ENCODE data around the gene PAEP.
"Not testable (repeated sequence)": the region's sequence is repeated elsewhere in the genome, so short reads cannot be mapped to it uniquely, and the experiment has no call there.

Gene PAEP

GRCh38 chr9:135522931-135523330, 38.6 kb upstream of the PAEP start:
- H3K4me3 ChIP-seq (ENCODE audit: low read depth, low read length) = no peak overlapping the region
- TF ChIP-seq, protein P1, sequence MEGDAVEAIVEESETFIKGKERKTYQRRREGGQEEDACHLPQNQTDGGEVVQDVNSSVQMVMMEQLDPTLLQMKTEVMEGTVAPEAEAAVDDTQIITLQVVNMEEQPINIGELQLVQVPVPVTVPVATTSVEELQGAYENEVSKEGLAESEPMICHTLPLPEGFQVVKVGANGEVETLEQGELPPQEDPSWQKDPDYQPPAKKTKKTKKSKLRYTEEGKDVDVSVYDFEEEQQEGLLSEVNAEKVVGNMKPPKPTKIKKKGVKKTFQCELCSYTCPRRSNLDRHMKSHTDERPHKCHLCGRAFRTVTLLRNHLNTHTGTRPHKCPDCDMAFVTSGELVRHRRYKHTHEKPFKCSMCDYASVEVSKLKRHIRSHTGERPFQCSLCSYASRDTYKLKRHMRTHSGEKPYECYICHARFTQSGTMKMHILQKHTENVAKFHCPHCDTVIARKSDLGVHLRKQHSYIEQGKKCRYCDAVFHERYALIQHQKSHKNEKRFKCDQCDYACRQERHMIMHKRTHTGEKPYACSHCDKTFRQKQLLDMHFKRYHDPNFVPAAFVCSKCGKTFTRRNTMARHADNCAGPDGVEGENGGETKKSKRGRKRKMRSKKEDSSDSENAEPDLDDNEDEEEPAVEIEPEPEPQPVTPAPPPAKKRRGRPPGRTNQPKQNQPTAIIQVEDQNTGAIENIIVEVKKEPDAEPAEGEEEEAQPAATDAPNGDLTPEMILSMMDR (IDR thresholded peaks at IDR 0.05; ENCODE audit: borderline replicate concordance, insufficient read depth, low read depth, low read length) = no peak

DNA sequence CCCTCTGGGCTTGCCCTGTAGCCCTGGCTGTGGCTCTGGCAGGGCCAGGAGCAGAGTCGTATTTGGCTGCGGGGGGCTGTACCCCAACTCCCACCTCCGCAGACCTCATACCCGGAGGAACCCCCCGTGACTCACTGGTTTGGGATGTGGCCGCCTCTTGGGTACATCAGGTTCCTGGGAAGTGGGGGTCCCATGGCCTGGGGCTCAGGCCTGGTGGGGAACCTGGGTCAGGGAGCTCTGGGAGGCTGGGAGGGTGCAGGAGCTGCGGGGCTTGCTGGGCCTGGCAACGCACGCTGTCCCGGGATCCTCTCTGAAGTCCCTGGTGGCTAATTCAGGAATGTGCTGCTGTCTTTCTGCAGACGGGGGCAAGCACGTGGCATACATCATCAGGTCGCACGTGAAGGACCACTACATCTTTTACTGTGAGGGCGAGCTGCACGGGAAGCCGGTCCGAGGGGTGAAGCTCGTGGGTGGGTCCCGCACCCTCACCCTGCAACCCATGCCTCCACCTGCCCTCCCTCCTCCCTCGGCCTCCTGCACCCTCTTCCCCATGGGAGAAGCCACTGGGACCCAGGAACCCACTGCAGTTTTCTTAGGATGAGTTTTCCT, 37.9 kb upstream of the PAEP start:
- TF ChIP-seq, protein P1 (IDR thresholded peaks at IDR 0.05; ENCODE audit: borderline replicate concordance, insufficient read depth, low read depth, low read length) = no peak
- no peak overlapping the region for H3K4me3 ChIP-seq (ENCODE audit: low read depth, low read length)

DNA sequence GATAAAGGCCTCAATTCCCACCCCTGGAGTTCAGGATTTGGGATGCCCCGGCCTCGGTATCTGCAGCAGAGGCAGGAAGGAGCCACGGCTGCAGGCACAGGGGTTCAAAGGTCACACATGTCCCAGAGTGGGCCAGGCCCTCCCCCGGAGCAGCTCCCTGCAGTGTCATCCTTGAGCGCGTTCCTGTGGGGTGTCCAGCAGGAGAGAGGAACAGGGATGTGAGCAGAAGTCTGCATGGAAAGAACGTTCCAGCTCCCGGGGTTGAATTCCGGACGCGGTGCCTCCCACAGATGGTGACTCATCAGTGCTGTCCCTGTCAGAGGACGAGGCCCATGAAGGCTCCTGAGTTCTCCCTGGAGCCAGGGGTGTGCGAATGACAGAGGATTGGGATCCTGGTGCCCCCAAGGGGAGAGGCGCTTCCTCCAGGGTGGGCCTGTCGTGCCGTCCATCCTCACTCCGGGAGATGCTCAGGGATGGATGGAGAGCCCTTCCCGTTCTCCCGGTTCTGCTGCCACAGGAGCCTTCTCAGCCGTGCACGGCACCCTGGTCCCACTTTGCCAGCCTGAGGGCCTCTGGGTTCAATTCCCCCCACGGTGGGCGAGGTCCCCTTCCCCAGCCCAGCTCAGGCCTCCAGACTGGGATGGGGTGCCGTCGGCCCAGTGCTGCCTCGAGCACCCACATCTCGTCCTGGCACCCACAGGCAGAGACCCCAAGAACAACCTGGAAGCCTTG, 37.3 kb upstream of the PAEP start:
- no peak overlapping the region for H3K4me3 ChIP-seq (ENCODE audit: low read depth, low read length)
- TF ChIP-seq, protein P1 (IDR thresholded peaks at IDR 0.05; ENCODE audit: borderline replicate concordance, insufficient read depth, low read depth, low read length) = no peak

GRCh38 chr9:135525241-135526088, 36.1 kb upstream of the PAEP start:
- TF ChIP-seq, protein P1 (IDR thresholded peaks at IDR 0.05; ENCODE audit: borderline replicate concordance, insufficient read depth, low read depth, low read length) = no peak
- no peak overlapping the region for H3K4me3 ChIP-seq (ENCODE audit: low read depth, low read length)

DNA sequence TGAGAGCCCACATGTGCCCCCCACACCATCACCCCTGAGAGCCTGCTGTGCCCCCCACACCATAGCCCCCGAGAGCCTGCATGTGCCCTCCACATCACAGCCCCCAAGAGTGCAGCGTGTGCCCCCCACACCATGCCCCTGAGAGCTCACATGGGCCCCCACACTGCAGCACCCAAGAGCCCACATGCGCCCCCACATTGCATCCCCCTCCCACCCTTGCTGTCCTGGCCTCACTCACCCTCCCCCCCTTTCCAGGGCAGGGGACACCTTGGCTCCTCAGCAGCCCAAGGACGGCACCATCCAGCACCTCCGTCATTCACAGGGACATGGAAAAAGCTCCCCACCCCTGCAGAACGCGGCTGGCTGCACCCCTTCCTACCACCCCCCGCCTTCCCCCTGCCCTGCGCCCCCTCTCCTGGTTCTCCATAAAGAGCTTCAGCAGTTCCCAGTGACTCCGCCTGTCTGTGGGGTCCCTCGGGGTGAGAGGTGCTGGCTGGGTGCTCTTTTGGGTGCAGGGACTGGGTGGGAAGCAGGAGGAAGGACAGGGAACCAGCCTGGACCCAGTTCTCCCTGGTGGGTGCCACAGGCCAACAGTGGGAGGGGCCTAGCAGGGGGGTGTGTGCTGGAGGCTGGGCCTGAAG, 35.3 kb upstream of the PAEP start:
- H3K4me3 ChIP-seq (ENCODE audit: low read depth, low read length) = no peak overlapping the region
- TF ChIP-seq, protein P1 (IDR thresholded peaks at IDR 0.05; ENCODE audit: borderline replicate concordance, insufficient read depth, low read depth, low read length) = no peak

DNA sequence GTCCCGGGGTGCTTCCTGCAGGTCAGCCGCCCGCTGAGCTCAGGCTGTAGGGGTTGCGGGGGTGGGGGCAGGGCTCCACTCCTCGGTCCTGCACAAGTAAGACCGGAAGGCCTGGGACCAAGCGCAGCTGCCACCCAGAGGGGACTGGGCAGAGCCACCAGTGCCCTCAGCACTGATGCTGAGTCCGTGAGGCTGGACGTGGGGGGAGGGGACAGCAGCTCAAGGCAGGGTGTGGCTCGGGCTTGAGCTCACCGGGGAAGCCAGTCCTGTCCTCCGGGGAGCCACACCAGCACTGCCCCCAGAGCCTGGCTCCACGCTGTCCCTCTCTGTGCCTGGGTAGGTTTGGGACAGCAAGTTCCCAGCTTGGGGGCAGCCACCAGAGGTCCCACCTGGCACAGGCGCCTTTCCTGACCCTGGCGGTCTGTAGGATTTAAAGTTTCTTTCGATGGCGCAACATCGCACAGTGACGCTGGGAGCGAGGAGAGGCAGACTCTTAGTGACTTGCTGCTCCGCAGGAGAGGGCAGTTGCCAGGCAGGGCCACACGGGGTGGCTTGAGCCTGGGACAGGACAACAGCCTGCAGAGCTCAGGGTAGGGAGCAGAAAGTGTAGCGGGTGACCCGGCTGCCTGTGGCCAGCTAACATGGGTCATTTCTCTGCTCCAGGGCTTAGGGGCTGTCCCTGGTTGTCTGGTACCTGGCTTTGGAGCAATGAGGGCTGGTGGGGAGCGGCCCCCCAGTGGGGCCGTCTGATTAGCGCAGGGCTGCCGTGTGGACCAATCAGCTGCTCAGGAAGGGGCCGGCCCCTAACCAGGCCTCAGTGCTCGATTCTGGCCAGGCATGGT, 34.6 kb upstream of the PAEP start:
- no peak overlapping the region for H3K4me3 ChIP-seq (ENCODE audit: low read depth, low read length)

GRCh38 chr9:135528842-135529435, 32.6 kb upstream of the PAEP start:
- H3K4me3 ChIP-seq (ENCODE audit: low read depth, low read length) = not testable (repeated sequence)

More for the DNA sequence above, 34.6 kb upstream of the PAEP start:
- TF ChIP-seq, protein P1 (IDR thresholded peaks at IDR 0.05; ENCODE audit: borderline replicate concordance, insufficient read depth, low read depth, low read length) = no peak

Measured in GM12875 (cell line).